Retinal pigment epithelial cell (primary cell): ENCODE measurements around the gene CHRNB4.

Experiments used
- DNase-seq: peaks from one replicate; pipeline ENCODE4 v3.0.0-alpha.2; 2010; ENCODE audit warnings: low read depth
- H3K4me3 ChIP-seq: 2 replicates; pipeline ENCODE4 v1.5.1; 2011; ENCODE audit warnings: mild to moderate bottlenecking, low read length, control low read depth, moderate library complexity
- CTCF ChIP-seq: conservative IDR thresholded peaks from 2 replicates; pipeline ENCODE4 v1.5.1; 2011; ENCODE audit warnings: low read depth, low read length, control low read depth, inconsistent platforms

Gene CHRNB4

GRCh38 chr15:78603467-78603866 is 37.5 kb downstream of the CHRNB4 start:
- no peak for DNase-seq
- no peak for TF ChIP-seq CTCF

GRCh38 chr15:78599189-78599588 is 41.8 kb downstream of the CHRNB4 start:
- no peak for TF ChIP-seq CTCF
- no peak for DNase-seq
- no peak overlapping the region for H3K4me3 ChIP-seq

More at GRCh38 chr15:78603467-78603866, 37.5 kb downstream of the CHRNB4 start:
- H3K4me3 ChIP-seq = no peak overlapping the region

- no peak overlapping the region for H3K4me3 ChIP-seq
- no peak for TF ChIP-seq CTCF
- DNase-seq = no peak
Measured at GRCh38 chr15:78598348-78598747, 42.7 kb downstream of the CHRNB4 start.

- no peak for TF ChIP-seq CTCF
- no peak for DNase-seq
- H3K4me3 ChIP-seq = no peak overlapping the region
Measured at GRCh38 chr15:78597583-78597982, 43.4 kb downstream of the CHRNB4 start.

GRCh38 chr15:78574944-78575343 is 66.1 kb downstream of the CHRNB4 start:
- H3K4me3 ChIP-seq = no peak overlapping the region
- TF ChIP-seq CTCF = no peak
- no peak for DNase-seq
